Adrenal gland (tissue), 12 donors: ENCODE results near the gene SMIM33. TPM values are rescaled to one million over a fixed set of nuclear protein-coding genes. Genes with fewer than 3 reads are reported as not detected.

Source experiments
- DNase-seq, 7 donors: peaks; one replicate each; pipeline ENCODE4 v3.0.0-alpha.2; 2019 to 2020
- H3K27ac ChIP-seq, 5 donors: fragments of 200-600 bp; sonication (generic) in 4 of 5; 1 replicate in 3 of 5; 2 replicates in 2 of 5; pipeline versions ENCODE4 v1.5.1 to v1.8.0; 2016 to 2020; ENCODE audit warnings: mild to moderate bottlenecking in 1 of 5
- H3K27me3 ChIP-seq: fragments of 200-600 bp; 2 replicates; pipeline ENCODE4 v1.8.0; 2021
- H3K36me3 ChIP-seq, 2 donors: fragments of 200-600 bp; replicated peaks in 1 of 2; 1 replicate in 1 of 2; 2 replicates in 1 of 2; pipeline versions ENCODE4 v1.5.1 to v1.8.0; 2018 to 2022
- H3K4me1 ChIP-seq, 2 donors: fragments of 200-600 bp; replicated peaks in 1 of 2; 1 replicate in 1 of 2; 2 replicates in 1 of 2; pipeline versions ENCODE4 v1.5.1 to v1.8.0; 2018 to 2021
- H3K4me3 ChIP-seq, 4 donors: fragments of 200-600 bp; sonication (generic) in 3 of 4; one replicate each; pipeline ENCODE4 v1.5.1; 2016 to 2018
- H3K9me3 ChIP-seq, 3 donors: fragments of 200-600 bp; sonication (generic) in 1 of 3; replicated peaks in 1 of 3; 1 replicate in 2 of 3; 2 replicates in 1 of 3; pipeline versions ENCODE4 v1.5.1 to v1.8.0; 2016 to 2021
- POLR2A ChIP-seq, 2 donors: fragments of 450-650 bp; IDR thresholded peaks; one replicate each; pipeline ENCODE4 v1.6.1; 2017; ENCODE audit warnings: antibody characterized with exemption in 2 of 2, mild to moderate bottlenecking in 2 of 2, moderate library complexity in 1 of 2
- WGBS, 4 donors: extraction: QIAGEN DNeasy Blood & Tissue Kit in 2 of 4; methylation state at CpG; one replicate each; pipeline versions ENCODE4 v1.1.5 to v1.1.7; 2013 to 2017; 5-methylcytosine and 5-hydroxymethylcytosine counted together
- intact Hi-C, 2 donors: fragments of 100-400 bp; cut with DNase I; formaldehyde crosslinking; loops; one replicate each; pipeline versions ENCODE4 v1.14.1 to v1.15.0; 2022 to 2023
- polyA plus RNA-seq, 3 donors: library from polyadenylated mRNA; stranded (reverse); fragments of 200-250 nt in 2 of 3; fragments of 350-450 nt in 1 of 3; fragmentation: Illumina TruSeq in 1 of 3; extraction: RNeasy Lipid Tissue Mini Kit (QIAGEN cat#74804) in 1 of 3; gene quantifications; one replicate each; pipeline ENCODE4 v1.2.3, GENCODE V29; 2013 to 2014
- total RNA-seq, 9 donors: library from RNA; depleted of rRNA in 4 of 9; stranded (reverse); fragments of >200 nt in 4 of 9; fragments of 120-200 nt in 1 of 9; fragmentation: NEBNext Ultra II Directional in 1 of 9; extraction: Animal tissue kit (Norgen Biotek cat#: 25700) in 1 of 9; gene quantifications; one replicate each; pipeline versions ENCODE4 v1.1.0 to v1.2.4, GENCODE V29; 2013 to 2023
- TF ChIP-seq, protein P1 (sequence below), 6 experiments: fragments of 450-650 bp in 4 of 6; fragments of 200-600 bp in 2 of 6; sonication (generic) in 1 of 6; IDR thresholded peaks; 1 replicate in 5 of 6; 2 replicates in 1 of 6; pipeline versions ENCODE4 v1.5.1 to v1.8.0; 2016 to 2021; ENCODE audit warnings: antibody characterized with exemption in 6 of 6, mild to moderate bottlenecking in 2 of 6, moderate library complexity in 1 of 6
- donor health status: healthy with polysubstance abuse.
- donor health status: Bipolar disorder and iron deficiency.
- donor health status: DM: yes; HTN: yes; CAD: no.
- donor health status: DM: no; HTN: no; CAD: no.
- donor health status: DM: no; HTN: no; CAD: no.
- donor health status: DM: yes; HTN: yes; CAD: no.

Gene SMIM33
- total and polyA plus RNA-seq, 12 donors, result not detected

DNA sequence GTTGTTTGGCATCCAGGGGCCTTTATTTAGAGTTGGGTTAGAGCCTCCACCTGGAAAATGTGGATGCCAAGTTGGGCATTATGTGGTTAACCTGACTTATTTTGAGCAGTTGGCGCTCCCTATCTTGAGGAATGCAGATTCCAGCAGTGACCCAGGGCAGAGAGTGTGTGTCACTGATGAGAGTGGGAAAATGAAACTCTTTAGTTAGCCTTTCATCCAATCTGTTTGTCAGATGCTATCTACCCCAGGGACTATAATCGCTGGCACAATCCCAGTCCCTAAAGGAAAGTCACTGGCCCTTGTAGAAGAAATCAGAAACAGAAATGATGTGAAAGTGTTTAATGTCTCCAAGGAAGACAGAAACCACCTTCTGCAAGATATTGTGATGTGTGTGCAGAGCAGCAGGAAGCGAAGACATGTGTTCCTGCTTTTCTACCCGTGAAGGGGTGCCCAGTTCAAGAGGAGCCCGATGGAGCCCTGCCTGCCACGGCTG is 21.9 kb downstream of the SMIM33 start:
- intact Hi-C loops, result no loop called here
- peaks cover 0 to 11% of the 10 kb centered on the region in 2 donors for H3K4me1 ChIP-seq
- H3K9me3 ChIP-seq, result no peaks in the 10 kb centered on the region
- H3K36me3 ChIP-seq, result no peaks in the 10 kb centered on the region
- 39 to 48% (median 43%) methylated on average over 6 of the region's 6 CpGs for WGBS, 4 donors
- no peaks in the 10 kb centered on the region for H3K27me3 ChIP-seq
- TF ChIP-seq, protein P1, sequence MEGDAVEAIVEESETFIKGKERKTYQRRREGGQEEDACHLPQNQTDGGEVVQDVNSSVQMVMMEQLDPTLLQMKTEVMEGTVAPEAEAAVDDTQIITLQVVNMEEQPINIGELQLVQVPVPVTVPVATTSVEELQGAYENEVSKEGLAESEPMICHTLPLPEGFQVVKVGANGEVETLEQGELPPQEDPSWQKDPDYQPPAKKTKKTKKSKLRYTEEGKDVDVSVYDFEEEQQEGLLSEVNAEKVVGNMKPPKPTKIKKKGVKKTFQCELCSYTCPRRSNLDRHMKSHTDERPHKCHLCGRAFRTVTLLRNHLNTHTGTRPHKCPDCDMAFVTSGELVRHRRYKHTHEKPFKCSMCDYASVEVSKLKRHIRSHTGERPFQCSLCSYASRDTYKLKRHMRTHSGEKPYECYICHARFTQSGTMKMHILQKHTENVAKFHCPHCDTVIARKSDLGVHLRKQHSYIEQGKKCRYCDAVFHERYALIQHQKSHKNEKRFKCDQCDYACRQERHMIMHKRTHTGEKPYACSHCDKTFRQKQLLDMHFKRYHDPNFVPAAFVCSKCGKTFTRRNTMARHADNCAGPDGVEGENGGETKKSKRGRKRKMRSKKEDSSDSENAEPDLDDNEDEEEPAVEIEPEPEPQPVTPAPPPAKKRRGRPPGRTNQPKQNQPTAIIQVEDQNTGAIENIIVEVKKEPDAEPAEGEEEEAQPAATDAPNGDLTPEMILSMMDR (IDR thresholded peaks at IDR 0.05), result no peak
- TF ChIP-seq POLR2A (IDR thresholded peaks at IDR 0.05), result no peak
- peak in 5 of 7 donors; percentile 26 to 71 (median 38) for DNase-seq
- H3K4me3 ChIP-seq, result no peak overlapping the region
- peak overlapping the region in 3 of 5 donors; percentile 2 to 75 (median 44) for H3K27ac ChIP-seq

DNA sequence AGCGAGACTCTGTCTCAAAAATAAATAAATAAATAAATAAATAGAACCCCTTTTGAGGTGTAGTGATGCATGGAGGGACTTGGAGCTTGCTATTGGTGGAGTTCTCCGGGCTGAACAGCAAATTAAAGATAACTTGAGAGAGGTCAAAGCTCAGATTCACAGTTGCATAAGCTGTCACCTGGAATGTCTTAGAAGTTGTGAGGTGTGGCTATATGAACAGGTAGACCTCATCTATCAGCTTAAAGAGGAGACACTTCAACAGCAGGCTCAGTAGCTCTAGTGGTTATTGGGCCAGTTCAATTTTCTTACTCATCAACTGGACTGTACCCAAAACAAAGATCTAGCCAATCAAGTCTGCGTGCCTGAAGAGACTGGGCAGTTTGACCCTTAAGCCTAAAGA is 23.5 kb downstream of the SMIM33 start:
- H3K4me3 ChIP-seq, result no peak overlapping the region
- 87 to 96% (median 93%) methylated on average over 3 of the region's 3 CpGs for WGBS, 4 donors
- no peak for TF ChIP-seq POLR2A (IDR thresholded peaks at IDR 0.05)
- TF ChIP-seq, protein P1 (IDR thresholded peaks at IDR 0.05), result no peak
- no peak for DNase-seq
- H3K9me3 ChIP-seq, result no peaks in the 10 kb centered on the region
- H3K4me1 ChIP-seq, result peaks cover 0 to 11% of the 10 kb centered on the region in 2 donors
- H3K36me3 ChIP-seq, result no peaks in the 10 kb centered on the region
- no peaks in the 10 kb centered on the region for H3K27me3 ChIP-seq
- intact Hi-C loops, result no loop called here
- H3K27ac ChIP-seq, result no peak overlapping the region

DNA sequence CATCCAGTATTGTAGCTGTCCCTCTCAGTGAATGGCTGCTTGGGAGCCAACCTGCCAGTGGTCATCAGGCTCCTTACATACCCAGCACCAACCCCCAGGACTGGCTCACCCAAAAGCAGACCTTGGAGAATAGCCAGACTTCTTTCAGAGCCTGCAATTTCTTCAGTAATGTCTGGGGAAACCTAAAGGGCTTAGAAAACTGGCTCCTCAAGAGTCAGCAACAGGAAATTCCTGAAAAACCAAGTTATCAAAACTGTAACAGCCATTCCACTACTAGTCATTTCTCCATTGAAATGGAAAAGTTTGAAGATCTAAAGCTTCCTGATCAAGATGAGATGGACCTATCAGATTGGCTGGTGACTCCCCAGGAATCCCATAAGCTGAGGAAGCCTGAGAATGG is 24.0 kb downstream of the SMIM33 start:
- H3K4me3 ChIP-seq, result no peak overlapping the region
- H3K36me3 ChIP-seq, result no peaks in the 10 kb centered on the region
- intact Hi-C loops, result no loop called here
- no peaks in the 10 kb centered on the region for H3K27me3 ChIP-seq
- DNase-seq, result no peak
- H3K9me3 ChIP-seq, result no peaks in the 10 kb centered on the region
- peaks cover 0 to 11% of the 10 kb centered on the region in 2 donors for H3K4me1 ChIP-seq
- TF ChIP-seq, protein P1 (IDR thresholded peaks at IDR 0.05), result no peak
- TF ChIP-seq POLR2A (IDR thresholded peaks at IDR 0.05), result no peak
- H3K27ac ChIP-seq, result peak overlapping the region in 1 of 5 donors; percentile 38

- intact Hi-C loops, result no loop called here
- no peak for DNase-seq
- H3K27me3 ChIP-seq, result no peaks in the 10 kb centered on the region
- H3K4me3 ChIP-seq, result no peak overlapping the region
- WGBS, 4 donors, result 81 to 96% (median 88%) methylated on average over 3 of the region's 3 CpGs
- TF ChIP-seq, protein P1 (IDR thresholded peaks at IDR 0.05), result no peak
- no peak for TF ChIP-seq POLR2A (IDR thresholded peaks at IDR 0.05)
- peak overlapping the region in 1 of 5 donors; percentile 38 for H3K27ac ChIP-seq
- H3K36me3 ChIP-seq, result no peaks in the 10 kb centered on the region
- H3K9me3 ChIP-seq, result no peaks in the 10 kb centered on the region
- peaks cover 0 to 11% of the 10 kb centered on the region in 2 donors for H3K4me1 ChIP-seq
Observed at GRCh38 chr5:139495638-139496435, 25.0 kb downstream of the SMIM33 start.
